Astrocyte (in vitro differentiated cells and primary cell): ENCODE data around the gene LRRC2.

ENCODE experiments used
- EZH2 ChIP-seq: IDR thresholded peaks from 2 replicates; pipeline ENCODE4 v1.6.1; 2012; ENCODE audit warnings: mild to moderate bottlenecking, low read length, inconsistent platforms; ENCODE audit not compliant: insufficient read depth
- TF ChIP-seq, protein P1 (sequence below): IDR thresholded peaks from 2 replicates; pipeline ENCODE4 v1.5.1; 2011; ENCODE audit warnings: low read depth, mild to moderate bottlenecking, inconsistent platforms, low read length, moderate library complexity; ENCODE audit not compliant: insufficient read depth

DNA sequence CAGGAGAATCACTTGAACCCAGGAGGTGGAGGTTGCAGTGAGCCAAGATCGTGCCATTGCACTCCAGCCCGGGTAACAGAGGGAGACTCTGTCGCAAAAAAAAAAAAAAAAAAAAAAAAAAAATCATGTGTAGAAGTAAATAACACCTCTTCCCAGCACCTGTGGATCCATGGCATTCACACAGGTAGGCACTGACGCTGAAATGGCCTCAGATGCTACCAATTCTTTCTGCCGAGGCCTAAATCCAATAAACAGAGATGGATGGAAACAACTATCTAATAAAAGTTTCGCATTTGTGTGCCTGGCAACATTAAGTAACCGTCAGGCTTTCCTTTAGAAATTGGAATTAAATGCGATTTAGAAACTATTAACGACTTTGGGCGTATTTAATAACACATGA, 10.3 kb upstream of the LRRC2 start:
- TF ChIP-seq, protein P1, sequence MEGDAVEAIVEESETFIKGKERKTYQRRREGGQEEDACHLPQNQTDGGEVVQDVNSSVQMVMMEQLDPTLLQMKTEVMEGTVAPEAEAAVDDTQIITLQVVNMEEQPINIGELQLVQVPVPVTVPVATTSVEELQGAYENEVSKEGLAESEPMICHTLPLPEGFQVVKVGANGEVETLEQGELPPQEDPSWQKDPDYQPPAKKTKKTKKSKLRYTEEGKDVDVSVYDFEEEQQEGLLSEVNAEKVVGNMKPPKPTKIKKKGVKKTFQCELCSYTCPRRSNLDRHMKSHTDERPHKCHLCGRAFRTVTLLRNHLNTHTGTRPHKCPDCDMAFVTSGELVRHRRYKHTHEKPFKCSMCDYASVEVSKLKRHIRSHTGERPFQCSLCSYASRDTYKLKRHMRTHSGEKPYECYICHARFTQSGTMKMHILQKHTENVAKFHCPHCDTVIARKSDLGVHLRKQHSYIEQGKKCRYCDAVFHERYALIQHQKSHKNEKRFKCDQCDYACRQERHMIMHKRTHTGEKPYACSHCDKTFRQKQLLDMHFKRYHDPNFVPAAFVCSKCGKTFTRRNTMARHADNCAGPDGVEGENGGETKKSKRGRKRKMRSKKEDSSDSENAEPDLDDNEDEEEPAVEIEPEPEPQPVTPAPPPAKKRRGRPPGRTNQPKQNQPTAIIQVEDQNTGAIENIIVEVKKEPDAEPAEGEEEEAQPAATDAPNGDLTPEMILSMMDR = no peak
- no peak for TF ChIP-seq EZH2
